Sciatic nerve (tissue), 2 donors: ENCODE data around the gene NARF. TPM values are rescaled to one million over a fixed set of nuclear protein-coding genes. Genes with fewer than 3 reads are reported as not detected.
"Not testable (repeated sequence)": the region's sequence is repeated elsewhere in the genome, so short reads cannot be mapped to it uniquely, and the experiment has no call there.

Source experiments
- ATAC-seq: fragments of 200-7000 bp; cut with Tn5 transposase; one replicate; pipeline ENCODE4 v1.9.1; 2020; ENCODE audit warnings: mild to moderate bottlenecking, moderate library complexity
- DNase-seq: peaks from one replicate; pipeline ENCODE4 v3.0.0-alpha.2; 2020; ENCODE audit warnings: low spot score
- intact Hi-C: fragments of 100-400 bp; cut with DNase I; formaldehyde crosslinking; loops from one replicate; pipeline ENCODE4 v1.14.2; 2022
- total RNA-seq: library from RNA; stranded (reverse); fragmentation: NEBNext Ultra II Directional; extraction: Animal tissue kit (Norgen Biotek cat#: 25700); gene quantifications from one replicate; pipeline ENCODE4 v1.2.1, GENCODE V29; 2021
- donor health status: DM: no; HTN: no; CAD: no.
- donor health status: DM: no; HTN: no; CAD: no.

Gene NARF
- total RNA-seq: 55.5 TPM

DNA sequence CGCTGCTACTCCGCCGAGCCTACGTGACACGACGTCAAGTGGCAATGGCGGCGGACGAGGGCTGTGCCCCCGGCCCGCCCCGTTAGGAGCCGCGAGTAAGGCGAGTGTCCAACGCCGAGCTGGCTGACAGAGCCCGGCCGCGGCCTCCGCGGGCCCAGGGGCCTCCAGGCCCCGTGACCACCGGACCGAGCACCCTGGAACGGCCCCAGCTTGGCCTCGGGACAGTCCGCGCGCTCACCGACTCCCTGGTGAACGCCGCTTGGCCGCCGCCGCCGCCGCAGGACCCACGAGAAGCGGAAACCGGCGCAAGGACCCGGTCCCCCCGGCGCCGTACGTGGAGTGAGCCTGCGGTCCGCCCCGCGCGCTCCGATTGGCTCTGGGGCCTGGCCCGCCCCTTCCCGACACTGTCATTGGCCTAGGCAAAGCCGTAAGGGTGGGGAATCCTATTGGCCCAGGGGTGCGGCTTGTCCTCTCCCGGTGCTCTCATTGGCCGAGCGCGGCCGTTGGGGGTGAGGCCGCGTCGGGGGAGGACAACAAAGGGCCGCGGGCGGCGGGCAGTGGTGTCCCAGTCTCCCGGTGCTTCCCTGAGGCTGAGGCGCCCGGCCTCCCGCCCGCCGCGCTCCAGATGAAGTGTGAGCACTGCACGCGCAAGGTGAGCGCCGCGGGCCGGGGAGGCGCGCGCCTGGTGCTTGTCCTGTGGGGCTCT is at the start of gene NARF:
NARF (plus strand) TSS at position 563 of the 706 bp plus-strand sequence; CDS start at position 626, 63 bp downstream.
- peak; percentile 99 for ATAC-seq
- peak; percentile 97 for DNase-seq
- intact Hi-C loops: no loop called here

DNA sequence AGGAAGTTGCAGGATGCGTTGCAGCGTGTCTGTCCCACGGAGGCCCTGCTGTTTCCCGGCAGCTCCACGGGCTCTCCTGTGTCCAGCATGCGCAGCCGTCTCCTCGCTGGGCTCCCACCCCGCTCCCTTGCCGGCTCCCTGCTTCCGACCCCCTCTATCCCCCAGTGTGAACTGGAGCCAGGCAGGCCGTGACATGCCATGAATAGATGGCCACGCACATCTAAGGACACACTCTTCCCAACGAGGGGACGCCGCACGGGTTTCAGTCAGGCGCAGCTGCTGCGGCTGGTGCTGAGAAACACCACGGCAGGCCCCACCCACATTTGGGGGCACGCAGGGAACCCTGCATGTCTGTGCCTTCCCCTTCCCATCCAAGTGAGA is 49.6 kb upstream of the NARF start:
- DNase-seq (no peak), ATAC-seq (no peak)
- intact Hi-C loops: no loop called here

- ATAC-seq (no peak), DNase-seq (no peak)
- intact Hi-C loops: no loop called here
These were observed 48.4 kb upstream of the NARF start for GRCh38 chr17:82410014-82410716.

GRCh38 chr17:82411396-82412053 is 47.0 kb upstream of the NARF start:
- ATAC-seq: no peak
- intact Hi-C loops: no loop called here
- no peak for DNase-seq

- intact Hi-C loops, DNase-seq, ATAC-seq: not testable (repeated sequence)
These were observed 46.5 kb upstream of the NARF start for GRCh38 chr17:82412081-82412480.

DNA sequence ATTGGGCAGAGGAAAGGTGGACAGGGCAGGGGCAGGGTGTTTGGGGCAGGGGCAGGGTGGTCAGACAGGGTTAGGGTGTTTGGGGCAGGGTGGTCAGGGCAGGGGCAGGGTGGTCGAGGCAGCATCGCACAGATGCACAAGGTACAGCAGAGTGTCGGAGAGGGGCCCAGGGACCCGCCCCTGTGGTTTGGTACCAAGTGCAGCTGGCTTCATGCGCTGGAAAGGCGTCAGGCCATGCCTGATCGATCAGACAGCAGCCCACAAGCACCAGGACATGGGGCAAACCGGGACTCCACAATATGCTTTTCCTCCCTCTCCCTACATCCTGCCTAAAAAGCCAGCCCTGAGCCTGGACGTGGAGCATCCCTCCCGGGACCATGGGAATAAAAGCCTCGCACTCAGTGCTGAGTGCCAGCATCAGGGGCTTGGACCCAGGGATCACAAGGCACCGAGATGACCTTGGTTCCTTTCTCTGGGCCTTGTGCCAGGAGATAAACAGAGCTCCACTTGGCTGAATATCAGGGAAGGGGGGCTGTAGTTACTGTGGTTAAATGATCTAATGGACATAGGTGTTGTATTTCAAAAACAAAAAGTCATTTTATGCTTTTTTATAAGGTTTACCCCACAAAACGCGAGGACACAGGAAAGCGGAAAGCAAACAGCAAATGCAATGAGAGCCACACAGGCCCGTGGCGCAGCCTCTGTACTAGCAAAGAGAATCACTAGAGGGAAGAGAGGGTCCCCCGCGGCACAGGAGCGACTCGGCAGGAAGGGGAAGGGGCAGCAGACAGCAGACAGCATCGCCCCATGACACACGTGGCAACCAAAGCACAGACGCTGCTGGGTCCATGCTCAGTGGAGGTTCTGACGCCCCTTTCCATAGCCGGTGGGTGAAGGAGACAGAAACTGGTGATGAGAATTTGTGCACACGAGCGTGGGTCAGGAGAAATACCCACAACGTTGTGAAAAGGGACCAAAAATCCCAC is 45.7 kb upstream of the NARF start:
- DNase-seq (no peak), ATAC-seq (no peak)
- intact Hi-C loops: no loop called here

DNA sequence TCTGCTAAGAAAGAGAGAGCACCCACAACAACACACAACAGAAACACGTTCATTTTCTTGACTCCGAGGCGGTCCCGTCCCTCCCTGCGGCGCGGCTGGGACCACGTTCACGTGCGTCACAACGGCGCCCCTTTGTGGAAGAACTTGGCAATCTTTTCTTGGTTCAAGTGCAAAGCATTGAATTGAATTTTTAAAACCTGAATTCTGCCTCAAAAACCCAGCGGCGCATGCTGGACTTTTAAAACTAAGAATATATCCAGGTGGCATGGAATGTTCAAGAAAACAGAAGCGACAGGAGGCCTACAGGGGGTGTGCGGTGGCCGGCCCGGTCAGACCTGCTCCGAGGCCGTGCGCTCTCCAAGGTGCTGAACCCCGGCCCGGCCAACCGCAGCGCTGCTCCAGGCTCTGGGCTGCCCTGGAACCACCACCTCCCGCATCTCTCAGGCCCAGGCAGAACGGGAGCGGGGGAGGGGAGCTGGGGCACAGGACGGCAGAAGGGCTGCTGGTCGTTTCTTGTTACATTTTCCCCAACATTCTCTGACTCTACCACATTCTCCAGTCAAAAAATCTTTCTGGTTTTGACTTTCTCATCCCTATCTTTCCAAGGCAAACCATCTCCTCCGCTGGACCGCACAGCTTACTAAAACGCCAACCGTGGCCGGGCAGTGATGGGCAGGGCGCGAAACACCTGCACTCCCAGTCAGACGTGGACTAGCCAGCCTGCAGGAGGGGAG is 43.8 kb upstream of the NARF start:
- intact Hi-C loops: loop anchor here (2.0 kb wide), 1 partner anchor 62 kb away; no protein-coding TSS in a partner anchor
- peak; percentile 86 for DNase-seq
- ATAC-seq: peak; percentile 87

GRCh38 chr17:82415336-82415735 is 43.2 kb upstream of the NARF start:
- ATAC-seq (no peak), DNase-seq (no peak)
- intact Hi-C loops: loop anchor here (2.0 kb wide), 1 partner anchor 63 kb away; no protein-coding TSS in a partner anchor

GRCh38 chr17:82415786-82416185 is 42.8 kb upstream of the NARF start:
- intact Hi-C loops: loop anchor here (2.0 kb wide), 1 partner anchor 63 kb away; no protein-coding TSS in a partner anchor
- DNase-seq: no peak
- no peak for ATAC-seq

- no peak for ATAC-seq
- DNase-seq: no peak
- intact Hi-C loops: no loop called here
These were observed 42.3 kb upstream of the NARF start for GRCh38 chr17:82416264-82416663.

- no peak for DNase-seq
These were observed 41.8 kb upstream of the NARF start for GRCh38 chr17:82416771-82417170.

GRCh38 chr17:82418001-82418986 is 40.2 kb upstream of the NARF start, which contains the start of the genes HEXD and OGFOD3:
TSS of gene HEXD (plus strand) at chr17:82418347. CDS start at chr17:82419800, 1,453 bp downstream.
TSS of gene OGFOD3 (minus strand) at chr17:82418586. CDS start at chr17:82418485, 101 bp downstream.
- ATAC-seq (peak; percentile 84), DNase-seq (peak; percentile 87)
- intact Hi-C loops: no loop called here

More at GRCh38 chr17:82416771-82417170, 41.8 kb upstream of the NARF start:
- intact Hi-C loops: no loop called here
- no peak for ATAC-seq

DNA sequence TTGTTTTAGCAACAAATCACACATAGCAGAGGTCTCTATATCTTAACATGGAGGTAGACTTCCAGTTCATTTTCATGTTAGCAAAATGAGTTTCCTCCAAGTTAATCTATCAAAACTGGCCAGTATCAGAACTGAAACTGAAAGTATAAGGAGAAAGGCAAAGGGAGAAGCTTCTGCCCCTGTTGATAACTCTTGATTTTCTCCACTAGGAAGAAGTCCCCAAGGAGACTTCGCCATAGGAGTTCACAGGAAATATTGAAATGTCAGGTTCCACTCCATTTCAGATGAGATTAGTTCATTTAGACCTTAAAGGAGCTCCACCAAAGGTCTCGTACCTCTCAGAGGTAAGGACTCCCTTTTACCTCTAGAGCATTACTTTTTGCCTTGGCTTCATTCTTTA is 39.0 kb upstream of the NARF start:
- no peak for ATAC-seq
- intact Hi-C loops: no loop called here
- DNase-seq: no peak

- intact Hi-C loops: no loop called here
- DNase-seq (no peak), ATAC-seq (peak; percentile 63)
These were observed 34.3 kb upstream of the NARF start for GRCh38 chr17:82424001-82424862.

- ATAC-seq: no peak
- intact Hi-C loops: no loop called here
- DNase-seq: no peak
These were observed 33.7 kb upstream of the NARF start for GRCh38 chr17:82424863-82425159.

- intact Hi-C loops: no loop called here
- DNase-seq (no peak), ATAC-seq (no peak)
These were observed 30.0 kb upstream of the NARF start for GRCh38 chr17:82428546-82428945.
